Inferior parietal cortex (tissue), 1 donor: Measurements from ENCODE around the gene MMP25.
"Not testable (repeated sequence)": the region's sequence is repeated elsewhere in the genome, so short reads cannot be mapped to it uniquely, and the experiment has no call there.

Experiments used
- DNase-seq: peaks from one replicate; pipeline ENCODE4 v3.0.0-alpha.2; 2016; ENCODE audit errors: extremely low spot score

Gene MMP25

GRCh38 chr16:3056336-3057180, 10.2 kb downstream of the MMP25 start:
- DNase-seq, result no peak

- DNase-seq, result no peak
These were observed 11.1 kb downstream of the MMP25 start for GRCh38 chr16:3057181-3058138.

DNA sequence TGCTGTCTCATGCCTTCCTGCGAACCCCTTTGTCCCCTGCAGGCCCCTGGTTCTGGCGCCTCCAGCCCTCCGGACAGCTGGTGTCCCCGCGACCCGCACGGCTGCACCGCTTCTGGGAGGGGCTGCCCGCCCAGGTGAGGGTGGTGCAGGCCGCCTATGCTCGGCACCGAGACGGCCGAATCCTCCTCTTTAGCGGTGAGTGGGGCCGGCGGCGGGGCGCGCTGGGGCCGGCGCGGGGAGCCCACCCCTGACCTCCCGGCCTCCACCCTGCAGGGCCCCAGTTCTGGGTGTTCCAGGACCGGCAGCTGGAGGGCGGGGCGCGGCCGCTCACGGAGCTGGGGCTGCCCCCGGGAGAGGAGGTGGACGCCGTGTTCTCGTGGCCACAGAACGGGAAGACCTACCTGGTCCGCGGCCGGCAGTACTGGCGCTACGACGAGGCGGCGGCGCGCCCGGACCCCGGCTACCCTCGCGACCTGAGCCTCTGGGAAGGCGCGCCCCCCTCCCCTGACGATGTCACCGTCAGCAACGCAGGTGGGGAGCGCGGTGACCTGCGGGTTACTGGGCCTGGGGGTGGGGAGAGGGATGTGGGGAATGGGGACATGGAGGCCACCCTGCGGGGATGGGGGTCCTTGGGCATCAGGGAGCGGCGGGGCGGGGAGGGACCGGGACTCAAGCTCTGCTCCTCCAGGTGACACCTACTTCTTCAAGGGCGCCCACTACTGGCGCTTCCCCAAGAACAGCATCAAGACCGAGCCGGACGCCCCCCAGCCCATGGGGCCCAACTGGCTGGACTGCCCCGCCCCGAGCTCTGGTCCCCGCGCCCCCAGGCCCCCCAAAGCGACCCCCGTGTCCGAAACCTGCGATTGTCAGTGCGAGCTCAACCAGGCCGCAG, 12.0 kb downstream of the MMP25 start:
- DNase-seq, result peak; percentile 8

- DNase-seq, result peak; percentile 87
These were observed 12.8 kb downstream of the MMP25 start for GRCh38 chr16:3059041-3059722.

DNA sequence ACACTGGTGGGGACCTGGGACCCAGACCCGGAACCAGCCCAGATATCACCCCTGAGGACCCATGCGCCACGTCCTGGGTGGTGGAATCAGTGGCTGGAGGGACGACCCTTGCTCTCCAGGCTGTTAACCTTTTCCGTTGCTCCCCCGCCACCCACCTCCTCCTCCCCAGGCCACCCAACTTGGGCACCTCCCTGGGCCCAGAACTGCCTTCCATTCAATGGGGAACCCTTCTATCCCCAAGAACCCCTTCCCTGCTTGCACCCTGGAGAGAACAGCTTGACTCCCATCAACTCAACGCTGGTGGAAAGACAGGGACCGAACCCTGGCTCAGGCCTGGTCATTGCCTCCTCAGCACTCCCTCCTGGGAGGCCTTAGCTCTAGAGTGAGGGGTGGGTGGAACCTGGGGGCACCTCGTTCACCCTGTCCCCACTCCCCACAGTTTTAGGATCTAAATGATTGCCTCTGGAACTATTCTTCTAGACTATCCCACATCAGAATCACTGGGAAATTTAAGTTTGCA, 13.4 kb downstream of the MMP25 start:
- no peak for DNase-seq

- no peak for DNase-seq
These were observed 14.2 kb downstream of the MMP25 start for GRCh38 chr16:3060339-3061127.

- DNase-seq, result no peak
These were observed 16.2 kb downstream of the MMP25 start for GRCh38 chr16:3062553-3062952.

DNA sequence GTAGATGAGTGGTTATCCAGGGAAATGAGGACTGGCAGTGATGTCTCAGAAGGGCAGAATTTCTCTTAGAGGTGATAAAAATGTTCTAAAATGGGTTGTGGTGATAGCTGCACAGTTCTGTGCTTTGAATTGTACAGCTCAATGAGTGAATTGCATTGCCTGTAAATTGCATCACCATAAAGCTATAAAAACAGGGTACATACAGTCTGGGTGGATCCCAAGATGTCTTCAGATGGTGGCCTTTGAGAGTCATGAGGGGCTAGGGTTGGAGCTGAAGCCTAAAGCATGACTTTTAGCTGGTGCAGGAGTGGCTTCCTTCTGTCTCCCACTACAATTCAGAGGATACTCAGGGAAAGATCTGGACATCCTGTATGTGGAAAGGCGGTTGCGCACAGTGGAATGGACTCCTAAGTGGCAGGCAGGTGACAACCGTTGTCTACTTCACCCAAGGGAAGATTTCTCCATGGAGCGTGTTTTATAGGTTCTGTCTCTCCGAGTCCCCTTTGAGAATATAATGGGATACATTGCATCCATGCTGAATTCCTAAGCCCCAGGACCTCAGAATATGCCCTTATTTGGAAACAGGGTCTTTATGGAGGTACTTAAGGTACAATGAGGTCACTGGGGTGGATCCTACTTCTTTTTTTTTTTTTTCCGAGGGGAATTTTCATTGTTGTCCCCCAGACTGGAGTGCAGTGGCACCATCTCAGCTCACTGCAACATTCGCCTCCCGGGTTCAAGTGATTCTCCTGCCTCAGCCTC, 17.4 kb downstream of the MMP25 start:
- no peak for DNase-seq

DNA sequence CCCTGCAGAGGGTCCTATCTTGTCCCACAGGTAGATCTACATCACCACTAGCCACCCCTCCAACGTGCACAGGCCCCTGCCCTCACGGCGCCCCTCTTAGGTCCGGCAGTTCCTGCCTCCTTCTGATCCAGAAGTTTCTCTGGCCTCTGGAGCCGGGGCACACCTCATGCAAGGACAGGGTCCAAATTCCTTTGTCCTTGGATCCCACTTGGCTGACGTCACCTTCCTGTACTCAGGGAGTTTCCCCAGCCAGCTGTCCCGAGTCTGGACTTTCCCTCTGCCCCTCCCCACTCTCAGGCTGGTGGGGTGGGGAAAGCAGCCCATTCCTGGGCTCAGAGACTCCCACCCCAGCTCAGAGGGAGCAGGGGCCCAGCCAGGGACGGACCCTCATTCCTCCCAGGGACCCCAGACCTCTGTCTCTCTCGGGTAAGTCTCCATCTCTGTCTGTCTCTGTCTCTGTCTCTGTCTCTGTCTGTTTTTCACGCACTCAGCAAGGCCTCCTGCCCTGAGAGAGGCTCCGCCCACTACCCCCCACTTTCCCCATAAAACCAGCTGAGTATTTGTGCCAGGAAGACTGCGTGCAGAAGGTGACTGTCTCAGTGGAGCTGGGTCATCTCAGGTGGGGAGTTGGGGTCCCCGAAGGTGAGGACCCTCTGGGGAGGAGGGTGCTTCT, 18.8 kb downstream of the MMP25 start, which contains the start of gene IL32:
Gene IL32 (plus strand): TSS at position 572 of the 673 bp plus-strand sequence. CDS start 172 bp downstream, outside the sequence.
- no peak for DNase-seq

DNA sequence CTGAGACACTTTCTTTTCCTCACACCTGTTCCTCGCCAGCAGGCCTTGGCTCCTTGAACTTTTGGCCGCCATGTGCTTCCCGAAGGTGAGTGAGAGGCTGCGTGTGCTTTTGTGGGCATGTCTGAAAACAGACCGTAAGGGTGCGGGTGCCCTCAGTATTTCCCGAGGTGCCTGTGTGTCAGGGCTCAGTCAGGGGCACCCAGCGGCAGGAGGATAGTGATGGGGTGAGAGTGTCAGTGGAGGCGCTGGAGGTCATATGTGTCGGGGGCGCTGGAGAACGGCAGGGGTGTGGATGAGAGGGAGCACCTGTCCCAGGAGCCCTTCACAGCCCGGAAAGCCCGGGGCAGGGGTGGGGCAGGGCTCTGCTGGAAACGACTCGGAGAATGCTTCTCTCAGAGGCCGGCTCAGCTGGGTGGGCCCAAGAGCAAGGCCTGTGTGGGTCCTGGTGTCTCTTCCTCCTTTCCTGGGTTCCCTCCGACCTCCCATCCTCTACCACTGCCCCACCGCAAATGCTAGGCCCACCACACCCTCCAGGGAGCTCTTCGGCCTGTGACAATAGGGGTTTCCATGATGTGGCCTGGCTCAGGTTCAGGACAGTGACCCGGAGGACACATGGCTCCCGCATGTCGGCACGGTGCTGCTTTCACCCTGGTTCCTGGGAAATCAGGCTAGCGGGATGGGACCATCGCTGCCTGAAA, 19.5 kb downstream of the MMP25 start:
- no peak for DNase-seq

- DNase-seq, result no peak
These were observed 20.0 kb downstream of the MMP25 start for GRCh38 chr16:3066440-3066748.

GRCh38 chr16:3068487-3068886, 22.1 kb downstream of the MMP25 start:
- no peak for DNase-seq

GRCh38 chr16:3069146-3069545, 22.8 kb downstream of the MMP25 start:
- not testable (repeated sequence) for DNase-seq

DNA sequence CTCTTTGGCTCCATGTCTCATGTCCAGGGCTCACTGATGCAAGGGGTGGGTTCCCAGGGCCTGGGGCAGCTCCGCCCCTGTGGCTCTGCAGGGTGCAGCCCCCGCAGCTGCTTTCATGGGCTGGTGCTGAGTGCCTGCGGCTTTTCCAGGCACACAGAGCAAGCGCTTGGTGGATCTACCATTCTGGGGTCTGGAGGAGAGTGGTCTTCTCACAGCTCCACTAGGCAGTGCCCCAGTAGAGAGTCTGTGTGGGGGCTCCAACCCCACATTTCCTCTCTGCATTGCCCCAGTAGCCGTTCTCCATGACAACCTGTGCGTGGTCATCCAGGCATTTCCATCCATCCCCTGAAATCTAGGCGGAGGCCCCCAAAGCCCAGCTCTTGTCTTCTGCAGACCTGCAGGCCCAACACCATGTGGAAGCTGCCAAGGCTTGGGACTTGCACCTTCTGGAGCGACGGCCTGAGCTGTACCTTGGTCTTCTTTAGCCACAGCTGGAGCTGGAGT, 24.3 kb downstream of the MMP25 start:
- DNase-seq, result no peak

- no peak for DNase-seq
These were observed 25.3 kb downstream of the MMP25 start for GRCh38 chr16:3071655-3072054.

DNA sequence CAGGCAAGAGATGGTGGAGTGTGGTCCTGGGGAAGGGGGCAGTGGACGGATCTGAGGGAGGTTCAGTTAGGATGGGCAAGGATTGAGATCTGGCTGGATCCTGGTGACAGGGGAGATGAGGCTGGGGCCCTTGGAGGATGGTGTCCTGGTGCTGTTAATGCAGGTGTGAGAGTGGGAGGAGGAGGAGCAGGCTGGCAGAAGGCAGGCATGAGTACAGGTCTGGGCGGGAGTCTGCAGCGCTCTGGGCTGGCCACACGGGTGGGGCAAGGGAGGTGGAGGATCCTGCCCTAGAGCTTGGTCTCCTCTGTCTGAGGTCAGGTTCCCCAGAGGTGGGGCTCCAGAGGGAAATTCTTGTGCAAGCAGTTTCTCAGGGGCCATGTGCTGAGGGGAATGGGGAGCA, 25.8 kb downstream of the MMP25 start:
- not testable (repeated sequence) for DNase-seq

DNA sequence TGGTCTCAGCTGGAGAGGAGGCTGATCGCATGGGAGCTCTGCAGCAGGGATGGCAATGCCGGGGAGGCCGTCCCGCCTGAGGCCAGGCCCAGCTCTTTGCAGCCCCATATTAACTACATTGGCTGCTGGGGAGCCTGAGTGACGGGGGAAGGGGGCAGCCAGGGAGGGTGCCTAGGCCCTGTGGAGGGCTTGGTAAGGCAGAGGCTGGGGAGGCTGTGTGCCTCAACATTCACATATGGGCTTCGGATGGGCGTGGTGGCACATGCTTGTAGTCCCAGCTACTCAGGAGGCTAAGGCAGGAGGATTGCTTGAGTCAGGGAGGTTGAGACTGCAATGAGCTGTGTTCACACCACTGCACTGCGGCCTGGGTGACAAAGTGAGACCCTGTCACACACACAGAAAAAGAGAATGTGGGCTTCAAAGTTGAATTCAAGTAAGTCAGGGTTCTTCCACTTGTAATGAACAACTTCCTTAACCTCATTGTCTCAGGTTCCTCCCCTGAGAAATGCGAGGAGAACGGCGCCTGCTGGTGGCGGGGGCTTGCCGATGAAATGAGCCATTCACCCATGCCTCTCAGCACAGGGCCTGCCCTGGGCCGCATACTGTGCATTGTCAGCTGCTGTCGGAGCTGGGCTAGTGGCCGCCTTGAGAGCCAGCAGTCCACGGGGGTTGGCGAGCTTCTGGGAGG, 26.4 kb downstream of the MMP25 start:
- not testable (repeated sequence) for DNase-seq
